ENCODE data around the gene NARS2.

DNA sequence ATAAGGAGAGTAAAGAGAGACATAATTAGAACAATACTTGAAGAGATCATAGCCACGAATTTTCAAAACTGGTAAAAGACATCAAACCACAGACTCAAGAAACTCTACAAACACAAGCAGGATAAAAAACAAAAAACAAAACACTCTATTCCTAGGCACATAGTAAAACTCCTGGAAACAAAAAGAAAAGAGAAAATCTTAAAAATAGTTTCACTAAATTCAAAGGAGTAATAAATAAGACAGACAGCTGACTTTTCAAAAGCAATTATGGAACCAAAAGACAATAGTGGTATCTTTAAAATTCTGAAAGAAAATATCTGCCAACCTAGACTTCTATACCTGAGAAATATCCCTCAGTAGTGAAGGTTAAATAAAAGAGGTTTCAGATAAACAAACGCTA, 9.2 kb upstream of the NARS2 start:
- TF ChIP-seq POLR2A (IDR thresholded peaks at IDR 0.05; ENCODE audit: low read length) (no peak), GATA1 (IDR thresholded peaks at IDR 0.05; ENCODE audit: low read depth, low read length) (no peak)
